GM21717 (cell line): Measurements from ENCODE around the gene KLHDC8B.

Source experiments
- ATAC-seq: cut with Tn5 transposase; IDR thresholded peaks from one replicate; pipeline ENCODE4 v1.9.1; 2021; ENCODE audit warnings: mild to moderate bottlenecking, moderate library complexity; ENCODE audit not compliant: unreplicated experiment

Gene KLHDC8B

DNA sequence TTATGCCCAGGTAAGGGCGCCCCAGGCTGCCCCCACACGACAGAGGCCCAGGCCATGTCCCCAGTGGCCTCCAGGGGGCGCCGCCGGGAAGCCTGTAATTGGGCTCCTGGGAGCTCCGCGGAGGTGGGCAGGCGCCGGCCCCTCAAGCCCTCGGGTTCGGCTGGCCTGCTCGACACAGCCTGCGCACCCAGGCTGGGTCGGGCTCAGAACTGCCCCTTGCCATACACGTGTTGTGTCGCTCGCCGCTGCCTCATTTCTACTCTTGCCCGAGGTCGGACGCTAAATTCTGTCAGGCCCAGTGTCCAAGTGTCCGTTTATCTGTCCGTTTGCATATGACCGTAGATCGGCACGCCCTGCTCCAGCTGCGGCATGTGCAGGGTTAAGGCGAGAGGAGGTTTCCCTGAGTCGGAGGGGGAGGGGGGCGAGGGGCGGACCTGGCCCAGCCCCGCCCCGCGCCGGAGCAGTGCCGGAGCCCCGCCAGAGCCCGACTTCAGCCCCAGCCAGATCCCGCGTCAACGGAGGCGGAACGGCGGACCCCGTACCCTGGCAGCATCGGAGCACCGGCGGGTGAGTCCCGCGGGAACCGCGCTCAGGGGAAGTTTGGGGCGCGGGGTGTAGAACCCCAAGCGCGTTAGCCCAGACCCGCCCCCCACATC, at the start of gene KLHDC8B:
KLHDC8B (plus strand) TSS at position 480 of the 656 bp plus-strand sequence. CDS start 1,172 bp downstream, outside the sequence.
- ATAC-seq, result no peak

DNA sequence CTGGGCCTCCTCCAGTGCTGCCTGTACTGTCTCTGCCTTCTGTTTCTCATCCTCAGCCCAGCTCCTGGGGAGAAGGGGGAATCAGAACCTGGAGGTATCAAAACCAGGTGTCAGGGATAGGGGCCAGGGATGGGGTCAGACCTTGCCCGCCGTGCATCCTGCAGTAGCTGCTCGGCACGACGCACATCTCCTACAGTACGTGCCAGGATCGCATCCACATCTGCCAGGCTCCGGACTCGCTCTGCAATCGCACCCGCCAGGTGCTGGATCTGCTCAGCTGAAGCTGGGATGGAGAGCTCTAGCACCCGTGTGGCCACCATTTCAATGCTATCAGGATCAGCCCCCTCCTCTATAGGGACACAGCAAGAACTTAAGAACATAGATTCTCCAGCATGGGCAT, 49.4 kb upstream of the KLHDC8B start:
- ATAC-seq, result no peak

DNA sequence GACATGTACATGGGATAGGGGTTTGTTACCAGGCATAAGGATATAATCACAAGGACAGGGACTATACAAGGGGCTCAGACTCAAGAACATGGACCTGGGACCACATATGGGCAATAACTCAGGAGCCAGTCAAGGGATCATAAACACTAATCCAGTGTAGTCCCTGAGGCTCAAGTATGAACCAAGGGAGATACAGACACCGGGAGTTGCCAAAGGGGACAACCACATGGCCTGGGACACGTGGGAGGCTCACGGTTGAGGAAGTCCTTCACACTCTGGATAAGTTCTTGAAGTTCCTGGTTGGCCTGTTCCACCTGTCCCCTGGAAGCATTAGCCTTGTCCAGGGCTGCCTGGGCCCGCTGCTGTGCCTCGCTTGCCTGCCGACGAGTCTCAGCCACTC, 48.9 kb upstream of the KLHDC8B start:
- ATAC-seq, result no peak

DNA sequence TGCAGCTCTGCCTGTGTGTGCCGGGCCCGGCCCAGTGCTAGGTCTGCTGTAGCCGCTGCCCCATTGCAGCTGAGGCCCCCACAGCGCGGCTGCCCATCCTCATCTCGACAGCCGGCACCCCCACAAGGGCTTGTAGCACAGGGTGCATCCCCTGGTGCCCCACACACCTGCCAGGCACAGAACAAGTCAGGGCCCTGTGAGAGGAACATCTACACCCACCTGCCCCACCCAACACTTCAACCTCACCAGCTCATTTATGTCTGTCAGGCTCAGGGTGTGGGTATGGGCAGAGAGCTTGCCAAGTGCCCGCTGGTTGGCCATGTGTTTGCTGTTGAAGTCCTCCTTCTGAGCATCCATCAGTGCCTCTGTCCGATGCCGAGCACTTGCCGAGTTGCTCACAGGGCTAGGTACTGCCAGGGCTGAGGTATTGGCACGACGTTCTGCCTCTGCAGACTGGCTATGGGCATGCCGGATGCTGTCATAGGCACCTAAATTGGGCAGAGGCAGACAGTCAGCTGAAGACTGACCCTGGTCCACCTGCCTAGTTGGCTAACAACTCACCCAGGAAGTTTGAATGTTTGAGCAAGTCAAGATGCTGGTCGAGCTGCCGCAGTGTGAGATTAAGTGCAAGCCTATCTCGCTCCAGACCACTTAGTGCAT, 48.4 kb upstream of the KLHDC8B start:
- ATAC-seq, result no peak

DNA sequence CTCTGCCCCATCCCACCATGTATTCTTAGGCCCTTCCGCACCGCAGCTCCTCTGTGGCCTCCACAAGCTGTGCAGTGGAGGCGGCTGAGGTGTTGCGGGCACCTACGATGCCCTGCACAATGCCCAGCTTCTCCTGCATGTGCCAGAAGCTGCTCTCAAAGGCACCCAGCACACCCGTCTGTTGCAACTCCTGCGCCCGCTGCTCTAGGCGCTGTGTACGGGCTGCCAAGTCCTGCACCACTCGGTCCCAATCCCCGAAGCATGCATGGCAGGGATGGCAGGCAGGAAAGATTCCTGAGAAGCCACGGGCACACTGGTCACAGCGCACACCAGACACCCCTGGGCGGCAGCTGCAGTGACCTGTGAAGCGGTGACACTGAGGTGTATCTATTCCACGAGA, 47.7 kb upstream of the KLHDC8B start:
- ATAC-seq, result no peak

DNA sequence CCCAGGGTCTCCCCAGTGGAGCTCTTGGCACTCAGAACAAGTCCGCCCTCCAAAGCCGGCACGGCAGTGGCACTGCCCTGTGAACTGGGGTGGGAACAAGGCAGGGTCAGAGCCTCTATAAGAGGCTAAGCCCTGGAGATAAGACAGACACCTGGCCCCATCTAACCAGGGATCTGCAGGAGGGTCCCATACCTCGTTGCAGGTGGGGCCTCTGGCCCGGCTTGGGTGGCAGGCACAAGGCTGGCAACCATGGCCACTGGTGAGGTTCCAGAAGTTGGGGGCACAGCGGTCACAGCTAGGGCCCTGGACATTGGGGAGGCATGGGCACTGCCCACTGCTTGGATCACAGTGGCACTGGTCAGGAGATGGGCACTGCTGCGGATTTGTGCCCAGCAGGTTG, 47.2 kb upstream of the KLHDC8B start:
- no peak for ATAC-seq

DNA sequence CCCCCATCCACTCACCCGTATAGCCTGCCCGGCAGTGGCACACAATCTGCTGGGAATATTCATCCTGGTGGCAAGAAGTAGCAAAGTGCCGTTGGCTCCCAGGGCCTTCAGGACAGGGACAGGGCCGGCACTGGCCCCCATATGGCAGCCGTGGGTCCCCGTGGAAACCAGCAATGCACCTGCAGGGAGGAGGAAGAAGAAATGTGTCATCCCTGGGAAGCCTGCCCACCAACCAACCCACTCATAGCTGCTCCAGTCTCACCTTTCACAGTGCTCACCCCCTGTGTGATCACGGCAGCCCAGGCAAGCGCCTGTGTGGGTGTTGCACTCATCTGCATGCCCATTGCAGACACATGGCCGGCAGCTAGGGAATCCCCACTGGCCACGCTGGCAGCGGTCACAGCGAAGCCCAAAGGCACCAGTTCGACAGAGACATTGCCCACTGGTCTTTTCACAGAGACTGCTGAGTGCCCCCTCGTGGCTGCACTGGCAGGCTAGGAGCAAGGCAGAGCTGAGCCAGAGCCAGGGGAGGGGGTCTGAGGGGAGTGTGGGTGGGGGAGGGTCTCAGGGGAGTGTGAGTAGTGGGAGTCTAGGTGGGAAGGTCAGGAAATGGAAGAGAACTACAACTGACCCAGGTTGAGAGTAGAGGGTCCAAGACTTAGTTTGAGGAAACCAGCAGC, 46.3 kb upstream of the KLHDC8B start:
- ATAC-seq, result no peak

DNA sequence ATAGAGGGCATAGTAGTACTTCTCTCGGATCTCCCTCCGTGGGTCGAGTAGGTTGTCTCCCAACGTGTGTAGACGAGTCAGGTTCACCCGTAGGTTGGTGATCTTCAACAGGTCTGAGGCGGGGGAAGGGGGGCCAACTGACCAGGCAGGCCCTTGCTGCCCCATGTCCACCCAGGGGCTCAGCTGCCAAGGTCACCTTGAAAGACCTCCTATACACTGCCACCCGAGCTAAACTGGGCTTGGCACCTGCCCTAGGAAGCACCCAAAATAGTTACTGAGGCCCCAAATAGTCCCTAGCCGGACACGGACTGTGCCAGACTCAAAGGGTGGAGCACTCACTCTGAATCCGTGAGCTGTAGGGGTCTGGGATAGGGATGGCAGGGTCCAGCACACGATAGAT, 40.4 kb upstream of the KLHDC8B start:
- no peak for ATAC-seq

DNA sequence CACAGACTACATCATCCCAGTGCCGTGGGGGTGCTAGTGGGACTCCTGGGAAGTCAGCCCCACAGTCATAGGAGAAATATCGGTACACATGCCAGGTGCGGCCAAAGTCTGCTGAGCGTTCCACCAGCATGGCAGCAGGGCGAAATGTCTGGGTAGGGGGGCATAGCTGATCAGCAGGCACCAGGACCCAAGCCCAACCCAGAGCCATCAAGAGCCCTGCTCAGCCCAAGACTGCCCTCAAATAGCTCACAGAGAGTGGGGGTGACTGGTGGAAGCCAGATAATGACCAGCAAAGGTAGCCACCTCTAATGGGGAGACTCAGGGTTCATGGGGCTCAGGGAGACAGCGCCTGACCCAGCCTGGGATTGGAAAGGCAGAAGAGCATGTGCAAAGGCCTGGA, 39.8 kb upstream of the KLHDC8B start:
- no peak for ATAC-seq

DNA sequence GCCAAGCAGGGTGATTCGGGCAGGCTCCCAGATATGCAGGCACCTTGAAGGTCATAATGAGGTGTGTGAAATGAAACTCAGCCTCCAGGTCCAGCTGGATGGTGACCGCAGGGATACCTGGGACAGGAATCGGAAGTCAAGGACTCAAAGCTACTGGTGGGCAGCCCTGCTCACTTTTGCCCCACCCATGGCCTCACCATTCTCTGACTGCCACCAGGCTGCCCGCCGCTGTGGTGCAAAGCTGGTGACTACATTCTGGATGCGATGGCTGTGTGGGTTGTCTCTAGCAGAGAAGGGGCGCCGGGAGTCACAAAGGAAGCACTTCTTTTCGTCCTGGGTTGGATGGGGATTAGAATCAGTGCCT, 39.3 kb upstream of the KLHDC8B start:
- no peak for ATAC-seq

DNA sequence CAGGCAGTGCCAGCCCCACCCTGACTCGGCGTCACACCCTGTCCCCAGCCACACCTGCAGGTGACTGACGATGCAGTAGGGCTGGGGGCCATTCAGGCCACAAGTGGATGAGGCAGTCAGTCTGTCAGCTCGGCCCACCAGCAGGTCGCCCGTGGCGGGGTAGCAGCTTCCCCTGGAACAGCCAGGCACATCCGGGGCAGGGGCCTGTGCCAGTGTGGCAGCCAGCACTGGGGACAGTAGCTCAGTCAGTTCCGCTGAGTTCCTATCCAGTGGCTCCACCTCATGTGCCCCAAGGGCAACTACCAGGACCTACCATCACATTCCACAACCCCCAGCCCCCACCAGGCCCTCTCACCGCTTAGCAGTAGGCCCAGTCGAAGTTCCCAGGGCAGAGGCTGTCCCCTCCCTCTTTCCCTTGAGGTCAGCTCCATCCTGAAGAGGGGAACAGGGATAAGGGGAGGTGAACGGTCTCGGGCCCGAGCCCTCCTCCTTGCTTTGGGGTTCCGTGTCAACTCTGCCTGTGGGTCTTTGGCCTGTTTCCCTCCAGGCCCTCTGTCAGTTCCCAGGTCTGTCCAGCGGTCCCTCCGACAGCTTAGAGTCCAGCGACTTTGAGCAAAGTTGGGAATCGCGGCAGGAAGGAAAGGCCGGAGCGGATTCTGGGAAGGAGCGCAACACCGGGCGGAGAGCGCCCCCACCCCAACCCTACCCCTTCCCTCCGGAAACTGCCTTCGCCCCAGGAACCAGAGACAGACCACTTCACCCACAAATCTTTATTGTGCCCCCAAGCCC, 38.8 kb upstream of the KLHDC8B start, which contains the start of gene LAMB2:
LAMB2 (minus strand) TSS at position 614 of the 789 bp plus-strand sequence; CDS start at position 431, 183 bp downstream.
- no peak for ATAC-seq

DNA sequence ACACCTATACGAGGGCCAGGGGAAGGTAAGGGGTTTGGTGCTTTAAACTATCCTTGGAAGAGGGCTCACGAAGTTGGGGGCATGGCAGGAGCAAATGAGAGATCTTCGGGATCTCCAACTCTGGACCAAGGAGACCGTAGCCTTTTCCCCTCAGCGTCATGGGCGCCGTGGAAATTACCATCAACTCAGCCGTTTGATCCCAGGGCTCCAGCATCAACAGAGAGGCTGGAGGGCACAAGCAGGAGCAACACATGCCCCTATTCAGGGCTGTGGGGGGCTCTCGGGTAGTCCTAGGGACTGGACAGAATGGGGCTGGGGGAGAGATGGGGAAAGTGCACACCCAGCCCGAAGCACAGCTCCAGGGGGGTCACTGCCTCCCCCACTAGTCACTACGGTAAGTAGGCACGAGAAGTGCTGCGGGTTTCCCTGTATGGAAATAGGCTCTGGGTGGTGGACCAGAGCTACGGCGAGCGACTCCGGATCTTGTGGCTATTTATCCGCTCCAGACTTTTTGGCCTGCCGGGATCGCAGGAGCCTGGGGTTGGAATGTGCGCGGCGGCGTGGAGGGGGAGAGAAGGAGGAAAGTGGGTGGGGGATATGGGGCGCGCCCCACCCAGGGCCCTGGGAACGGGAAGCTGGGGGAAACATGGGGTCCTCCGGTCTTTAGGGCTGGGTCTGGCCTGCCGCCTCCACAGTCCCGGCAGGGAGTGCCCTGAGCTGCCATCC, 38.0 kb upstream of the KLHDC8B start:
- ATAC-seq, result no peak

DNA sequence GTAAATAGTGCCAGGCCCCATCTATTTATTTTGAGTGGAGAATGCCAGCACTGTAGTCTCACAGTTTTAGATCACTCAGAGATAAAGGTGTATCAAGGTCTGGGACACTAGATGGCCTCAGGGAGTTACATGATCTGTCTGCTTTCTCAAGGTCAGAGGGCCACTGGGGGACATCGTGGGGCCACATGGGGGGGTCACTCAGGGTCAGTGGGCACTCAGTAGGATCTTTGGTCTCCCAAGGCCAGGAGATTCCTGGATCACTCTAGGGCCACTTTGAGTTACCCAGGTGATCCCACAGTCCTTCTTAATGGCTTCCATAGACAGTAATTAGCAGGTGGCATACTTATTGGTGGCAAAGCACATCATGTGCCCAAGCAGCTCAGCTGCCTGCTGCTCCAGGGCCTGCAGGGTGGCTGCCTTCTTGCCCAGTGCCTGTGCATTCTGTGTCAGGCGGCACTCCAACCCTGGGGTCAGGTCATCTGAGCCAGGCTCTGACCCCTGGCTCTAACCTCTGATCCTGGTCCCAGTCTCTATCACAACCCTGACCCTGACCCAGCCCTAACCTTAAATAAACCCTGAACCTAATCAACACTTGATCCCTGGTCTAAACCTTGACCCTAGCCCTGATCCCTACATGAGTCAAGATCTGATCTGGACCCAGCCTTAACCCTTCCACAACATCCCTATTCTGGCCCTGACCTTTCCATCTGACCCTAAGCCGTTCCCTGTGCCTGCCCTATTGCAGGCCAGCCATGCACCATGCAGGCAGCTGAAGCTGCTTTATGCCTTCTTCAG, 36.7 kb upstream of the KLHDC8B start:
- ATAC-seq, result no peak

DNA sequence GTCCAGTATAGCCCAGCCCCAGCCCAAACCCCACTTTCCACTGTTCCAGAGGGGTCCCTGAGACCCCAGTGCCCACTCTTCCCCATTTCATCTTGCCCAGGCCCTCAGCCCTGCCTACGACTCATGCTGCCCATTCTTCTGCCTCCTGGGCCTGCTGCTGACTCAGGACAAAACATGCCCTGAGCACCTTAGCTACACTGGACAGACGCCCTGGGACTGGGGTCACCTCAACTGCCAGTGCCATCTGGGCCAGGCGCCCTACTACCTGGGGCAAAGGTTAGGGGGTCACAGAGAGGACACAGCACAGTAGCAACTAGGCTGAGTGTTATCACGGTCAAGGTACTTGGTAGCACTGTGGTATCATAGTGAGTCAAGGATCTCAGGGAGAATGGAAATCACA, 35.9 kb upstream of the KLHDC8B start:
- ATAC-seq, result no peak

DNA sequence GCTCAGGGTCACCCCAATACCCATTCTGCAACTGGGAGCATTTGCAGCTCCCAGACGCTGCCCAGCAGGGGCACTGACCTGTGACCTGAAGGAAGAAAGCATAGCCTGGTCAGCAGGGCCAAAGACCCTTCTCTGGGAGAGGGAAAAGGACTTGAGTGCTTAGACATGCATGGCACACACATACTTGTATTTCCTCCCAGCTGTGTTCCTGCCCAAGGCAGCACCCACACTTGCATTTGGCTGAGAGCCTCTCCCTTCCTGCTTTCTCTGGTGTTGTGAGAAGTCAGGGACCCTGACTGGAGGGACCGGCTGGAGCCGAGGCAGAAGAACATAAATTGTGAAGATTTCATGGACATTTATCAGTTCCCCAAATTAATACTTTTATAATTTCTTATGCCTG, 31.3 kb upstream of the KLHDC8B start:
- no peak for ATAC-seq

DNA sequence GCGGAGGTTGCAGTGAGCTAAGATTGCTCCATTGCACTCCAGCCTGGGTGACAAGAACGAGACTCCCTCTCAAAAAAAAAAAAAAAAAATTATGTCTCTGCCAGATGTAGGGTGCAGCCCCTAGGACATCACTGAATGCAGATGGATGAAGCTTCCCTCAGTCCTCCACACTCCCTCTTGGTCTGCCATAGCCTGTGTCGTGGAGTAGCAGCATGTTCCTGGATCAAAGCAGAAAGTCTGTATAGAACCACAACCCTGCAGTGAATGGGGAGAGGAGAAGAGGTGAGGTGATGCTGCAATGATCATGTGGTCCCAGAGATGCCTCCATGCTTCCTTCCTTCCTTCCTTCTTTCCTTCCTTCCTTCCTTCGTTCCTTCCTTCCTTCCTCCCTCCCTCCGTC, 23.2 kb upstream of the KLHDC8B start:
- ATAC-seq, result no peak

DNA sequence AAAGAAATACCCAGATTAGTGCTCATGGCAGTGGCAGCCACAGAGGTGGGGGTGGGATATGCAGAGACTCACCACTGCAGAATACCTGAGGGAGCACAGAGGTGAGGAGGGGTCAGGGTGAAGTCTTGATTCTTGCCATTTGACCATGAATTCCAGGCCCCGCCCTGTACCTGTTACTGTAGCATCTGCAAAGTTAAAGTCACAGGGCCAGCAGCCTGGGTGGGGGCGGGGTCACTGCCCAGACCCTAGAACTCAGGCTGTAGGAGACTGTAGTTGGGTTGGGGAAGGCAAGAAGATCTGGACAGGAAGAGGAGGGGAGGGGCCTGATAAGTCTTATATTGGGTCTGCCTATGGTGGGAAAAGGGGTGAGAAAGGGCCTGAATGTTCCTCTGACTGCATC, 19.8 kb upstream of the KLHDC8B start:
- no peak for ATAC-seq

DNA sequence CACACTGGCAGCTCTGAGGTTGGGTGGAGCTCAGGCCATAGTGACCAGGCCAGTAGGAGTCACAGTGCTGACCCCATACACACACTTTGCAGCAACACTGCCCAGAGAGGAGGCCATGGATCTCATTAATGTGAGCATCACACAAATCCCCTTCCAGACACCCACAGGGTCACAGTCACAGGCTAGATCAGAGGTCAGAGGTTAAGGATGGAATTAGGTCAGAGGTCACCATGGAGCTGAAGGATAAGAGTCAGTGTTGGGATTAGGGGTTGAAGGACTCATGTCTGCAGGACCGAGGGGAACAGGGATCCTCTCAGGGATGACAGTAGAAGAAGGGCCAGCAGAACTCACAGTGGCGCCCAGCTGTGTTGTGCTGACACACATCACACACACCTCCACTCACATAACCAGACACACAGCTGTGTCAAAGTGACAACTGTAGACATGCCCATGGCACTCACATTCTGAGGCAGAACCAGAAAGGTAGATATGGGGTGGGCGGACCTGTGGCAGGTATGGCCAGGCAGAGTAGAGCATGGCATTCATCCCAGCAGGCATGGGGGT, 18.0 kb upstream of the KLHDC8B start:
- ATAC-seq, result no peak

DNA sequence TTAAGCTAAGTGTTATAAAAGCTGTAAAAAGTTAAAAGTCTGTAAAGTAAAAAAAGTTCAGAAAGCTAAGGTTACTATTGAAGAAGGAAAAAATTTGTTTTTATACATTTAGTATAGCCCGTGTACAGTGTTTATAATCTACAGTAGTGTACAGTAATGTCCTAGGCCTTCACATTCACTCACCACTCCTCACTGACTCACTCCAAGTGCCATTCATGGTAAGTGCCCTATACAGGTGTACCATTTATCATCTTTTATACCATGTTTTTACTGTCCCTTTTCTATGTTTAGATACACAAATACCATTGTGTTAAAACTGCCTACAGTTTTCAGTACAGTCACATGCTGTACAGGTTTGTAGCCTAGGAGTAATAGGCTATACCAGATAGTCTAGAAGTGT, 14.1 kb upstream of the KLHDC8B start:
- ATAC-seq, result no peak
